Activated CD4-positive, alpha-beta T cell treated with anti-CD3 and anti-CD28 coated beads, Interleukin-2, amount 10 ng/mL, durations not matched to agents 24 days and 14 days (primary cell): ENCODE results near the gene EIF3F. TPM values are rescaled to one million over a fixed set of nuclear protein-coding genes. Genes with fewer than 3 reads are reported as not detected.
A peak's percentile ranks its signal among the peaks of the same experiment; 100 is the strongest.

Source experiments
- DNase-seq: peaks from one replicate; pipeline ENCODE4 v3.0.0; 2022
- H3K27ac Mint-ChIP-seq: one replicate; pipeline ENCODE4 v1.8.0; 2022; ENCODE audit warnings: mild to moderate bottlenecking, mixed read lengths
- H3K27me3 Mint-ChIP-seq: one replicate; pipeline ENCODE4 v1.8.0; 2022; ENCODE audit warnings: mixed read lengths
- H3K36me3 Mint-ChIP-seq: one replicate; pipeline ENCODE4 v1.8.0; 2022; ENCODE audit warnings: low read depth, mild to moderate bottlenecking, mixed read lengths
- H3K4me1 Mint-ChIP-seq: one replicate; pipeline ENCODE4 v1.8.0; 2021; ENCODE audit warnings: mixed read lengths
- H3K4me3 Mint-ChIP-seq: one replicate; pipeline ENCODE4 v1.8.0; 2022; ENCODE audit warnings: mild to moderate bottlenecking, moderate library complexity, mixed read lengths
- H3K9me3 Mint-ChIP-seq: one replicate; pipeline ENCODE4 v1.8.0; 2021; ENCODE audit warnings: mixed read lengths
- intact Hi-C: fragments of 100-400 bp; cut with micrococcal nuclease; formaldehyde crosslinking; loops from one replicate; pipeline ENCODE4 v1.15.1; 2023
- total RNA-seq: library from RNA; stranded (reverse); gene quantifications from 2 replicates; pipeline ENCODE4 v1.2.3, GENCODE V29; 2022

The EIF3F gene
- total RNA-seq, 1 donor from 2014 or later: 226 TPM

DNA sequence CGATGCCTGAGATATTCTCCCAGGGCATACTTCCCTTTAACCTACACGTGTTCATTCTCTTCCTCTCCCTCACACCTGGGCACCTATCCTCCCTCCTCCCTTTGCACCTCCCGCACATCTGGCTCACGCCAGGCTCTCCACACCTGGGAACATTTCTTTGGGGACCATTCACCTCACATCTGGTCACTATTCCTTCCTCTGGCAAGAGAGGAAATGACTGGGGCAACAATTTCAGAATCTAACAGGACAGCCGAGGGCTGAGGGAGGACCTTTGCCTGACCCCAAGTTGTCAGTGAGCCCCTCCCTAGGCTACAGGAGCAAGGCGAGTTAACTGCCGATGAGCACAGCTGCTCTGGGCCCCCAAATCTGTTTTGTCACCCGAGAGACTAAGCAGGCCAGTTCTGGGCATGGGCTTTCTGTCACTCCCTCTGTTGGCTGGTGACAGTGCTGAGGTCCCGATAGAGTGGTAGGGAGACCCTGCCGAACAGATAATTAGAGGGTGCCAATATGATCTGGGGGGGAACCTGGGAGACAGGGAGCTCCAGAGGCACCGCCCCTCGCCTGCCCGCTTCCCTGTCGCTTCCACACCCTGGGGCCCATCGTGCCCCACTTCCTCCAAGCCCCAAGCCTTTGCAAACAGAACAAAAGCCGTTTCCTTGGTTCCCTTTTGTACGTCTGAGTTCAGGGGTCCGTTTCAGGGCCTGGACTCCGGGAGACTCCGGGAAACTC lies 45.6 kb downstream of the EIF3F start:
- Mint-ChIP-seq H3K36me3 (no peaks in the 10 kb centered on the region), H3K4me1 (peaks cover 4% of the 10 kb centered on the region), H3K4me3 (no peak overlapping the region), H3K27ac (no peak overlapping the region), H3K9me3 (no peaks in the 10 kb centered on the region), H3K27me3 (peaks cover 13% of the 10 kb centered on the region)
- no peak for DNase-seq
- intact Hi-C loops: loop anchor here (1.0 to 2.0 kb wide), 2 partner anchors 26 to 67 kb away; no protein-coding TSS in a partner anchor

DNA sequence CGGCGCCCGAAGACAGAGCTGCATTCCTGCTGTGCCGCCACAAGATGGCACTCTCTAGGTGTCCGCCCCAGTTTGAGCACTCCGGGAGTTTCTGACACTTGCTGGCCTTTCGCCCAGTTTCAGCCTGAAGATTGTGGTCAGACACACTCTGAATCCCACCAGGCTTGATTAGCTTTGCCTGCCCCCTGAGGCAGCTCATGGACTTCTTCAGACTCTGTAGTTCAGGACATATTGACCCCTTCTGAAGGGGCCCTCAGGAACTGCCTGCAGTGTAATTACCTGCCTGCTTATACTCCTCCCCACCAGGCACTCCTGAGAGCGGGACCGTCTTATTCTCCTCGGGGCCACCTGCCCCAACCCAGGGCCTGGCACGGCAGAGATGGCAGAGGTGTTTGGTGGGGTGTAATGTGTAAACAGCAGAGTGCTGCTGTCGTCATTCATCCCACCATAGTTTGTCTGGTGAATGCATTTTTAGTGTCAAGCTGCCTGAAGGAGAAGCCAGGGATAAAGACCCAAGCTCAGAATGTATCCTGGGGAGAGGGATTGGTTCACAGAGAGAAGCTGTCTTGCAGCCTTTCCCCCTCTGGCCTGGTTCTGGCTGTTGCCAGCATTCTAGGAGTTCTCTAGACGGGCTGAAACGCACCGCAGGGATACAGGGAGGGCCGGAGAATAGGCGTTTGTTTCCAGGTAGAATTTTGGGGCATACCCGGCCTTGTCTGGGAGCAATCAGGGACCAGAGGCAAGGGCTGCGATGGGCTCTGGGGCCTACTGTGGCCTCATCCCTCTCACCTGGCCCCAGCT lies 46.4 kb downstream of the EIF3F start:
- no peak overlapping the region for H3K27ac Mint-ChIP-seq
- no peak overlapping the region for H3K4me3 Mint-ChIP-seq
- H3K27me3 Mint-ChIP-seq: peaks cover 8% of the 10 kb centered on the region
- peak; percentile 83 for DNase-seq
- intact Hi-C loops: loop anchor here (1.0 to 2.0 kb wide), 2 partner anchors 27 to 66 kb away; no protein-coding TSS in a partner anchor
- H3K9me3 Mint-ChIP-seq: no peaks in the 10 kb centered on the region
- no peaks in the 10 kb centered on the region for H3K36me3 Mint-ChIP-seq
- peaks cover 4% of the 10 kb centered on the region for H3K4me1 Mint-ChIP-seq

- Mint-ChIP-seq H3K4me1 (peaks cover 4% of the 10 kb centered on the region), H3K9me3 (no peaks in the 10 kb centered on the region)
Observed at GRCh38 chr11:8034106-8034585, 47.0 kb downstream of the EIF3F start.

GRCh38 chr11:8034604-8035190 lies 47.6 kb downstream of the EIF3F start:
- no peaks in the 10 kb centered on the region for H3K9me3 Mint-ChIP-seq
- no peaks in the 10 kb centered on the region for H3K36me3 Mint-ChIP-seq
- peaks cover 4% of the 10 kb centered on the region for H3K4me1 Mint-ChIP-seq
- intact Hi-C loops: no loop called here
- no peak overlapping the region for H3K27ac Mint-ChIP-seq
- DNase-seq: no peak
- no peak overlapping the region for H3K4me3 Mint-ChIP-seq
- H3K27me3 Mint-ChIP-seq: peaks cover 7% of the 10 kb centered on the region

More at GRCh38 chr11:8034106-8034585, 47.0 kb downstream of the EIF3F start:
- no peak for DNase-seq
- Mint-ChIP-seq H3K36me3 (no peaks in the 10 kb centered on the region), H3K27me3 (peaks cover 8% of the 10 kb centered on the region), H3K4me3 (no peak overlapping the region), H3K27ac (no peak overlapping the region)
- intact Hi-C loops: no loop called here

GRCh38 chr11:8035200-8035855 lies 48.2 kb downstream of the EIF3F start:
- Mint-ChIP-seq H3K4me3 (no peak overlapping the region), H3K27me3 (peaks cover 4% of the 10 kb centered on the region), H3K27ac (no peak overlapping the region), H3K4me1 (peaks cover 4% of the 10 kb centered on the region), H3K9me3 (no peaks in the 10 kb centered on the region), H3K36me3 (no peaks in the 10 kb centered on the region)
- DNase-seq: no peak
- intact Hi-C loops: no loop called here

- Mint-ChIP-seq H3K9me3 (no peaks in the 10 kb centered on the region), H3K27ac (no peak overlapping the region), H3K4me3 (no peak overlapping the region), H3K36me3 (no peaks in the 10 kb centered on the region), H3K4me1 (peaks cover 4% of the 10 kb centered on the region), H3K27me3 (peaks cover 4% of the 10 kb centered on the region)
- no peak for DNase-seq
- intact Hi-C loops: no loop called here
Observed at GRCh38 chr11:8036002-8036802, 49.1 kb downstream of the EIF3F start.

- H3K36me3 Mint-ChIP-seq: no peaks in the 10 kb centered on the region
- H3K4me1 Mint-ChIP-seq: peaks cover 4% of the 10 kb centered on the region
- H3K4me3 Mint-ChIP-seq: no peak overlapping the region
- H3K27me3 Mint-ChIP-seq: peaks cover 4% of the 10 kb centered on the region
- DNase-seq: no peak
- H3K27ac Mint-ChIP-seq: no peak overlapping the region
- H3K9me3 Mint-ChIP-seq: no peaks in the 10 kb centered on the region
- intact Hi-C loops: no loop called here
Observed at GRCh38 chr11:8036986-8037385, 49.8 kb downstream of the EIF3F start.

DNA sequence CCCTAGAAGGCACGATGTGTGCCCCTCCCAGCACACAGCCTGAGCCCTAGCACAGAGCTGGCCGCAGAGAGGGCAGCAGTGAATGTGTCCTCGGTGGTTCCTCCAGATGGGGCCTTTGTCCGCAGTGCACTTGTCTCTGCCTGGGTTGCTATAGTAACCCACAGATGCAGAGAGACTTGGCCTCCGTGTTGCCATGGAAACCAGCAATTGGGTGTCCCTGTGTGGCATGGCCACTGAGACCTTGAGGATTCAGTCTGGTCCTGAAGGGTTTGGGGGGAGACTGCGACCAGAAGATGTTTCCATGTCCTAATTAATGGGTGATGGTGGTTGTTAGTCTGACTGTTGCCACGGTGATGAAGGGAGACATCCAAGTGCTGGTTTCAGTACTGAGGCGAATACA lies 51.3 kb downstream of the EIF3F start:
- Mint-ChIP-seq H3K36me3 (no peaks in the 10 kb centered on the region), H3K4me1 (no peaks in the 10 kb centered on the region), H3K9me3 (no peaks in the 10 kb centered on the region), H3K4me3 (no peak overlapping the region), H3K27ac (no peak overlapping the region), H3K27me3 (peaks cover 6% of the 10 kb centered on the region)
- intact Hi-C loops: no loop called here
- DNase-seq: no peak

DNA sequence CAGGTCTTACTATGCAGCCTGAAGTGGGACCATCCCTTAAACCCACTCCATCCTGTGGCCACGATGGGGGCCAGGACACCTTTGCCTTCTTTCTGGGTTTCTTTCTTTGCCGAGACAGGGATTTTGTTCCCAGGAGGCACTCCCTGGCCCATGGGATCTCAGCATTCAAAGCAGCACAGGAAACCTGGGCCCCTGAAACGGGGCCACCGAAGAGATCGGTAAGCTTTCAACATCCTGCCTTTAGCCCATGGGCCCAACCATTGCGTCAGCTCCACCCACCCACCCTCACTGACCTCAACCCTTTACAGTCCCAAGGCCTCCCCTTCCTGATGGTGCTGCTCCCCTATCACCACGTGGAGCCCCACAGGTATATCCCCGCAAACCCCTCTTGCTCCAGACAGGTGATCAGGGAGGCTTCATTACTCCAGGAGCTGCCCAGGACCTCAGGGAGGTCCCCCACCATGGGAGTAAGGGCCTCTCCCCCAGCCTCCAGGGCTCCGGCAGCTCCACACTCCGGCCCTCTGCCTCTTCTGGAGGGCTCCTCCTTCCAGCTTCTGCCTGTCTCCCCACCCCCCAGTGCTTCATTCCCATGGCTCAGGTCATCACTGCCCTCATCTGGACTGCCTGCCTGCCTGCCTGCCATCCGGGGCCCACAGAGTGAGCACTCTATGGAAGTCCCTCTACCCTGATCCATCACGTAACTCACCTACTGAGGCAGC lies 51.8 kb downstream of the EIF3F start:
- intact Hi-C loops: no loop called here
- Mint-ChIP-seq H3K4me1 (no peaks in the 10 kb centered on the region), H3K27ac (no peak overlapping the region), H3K36me3 (no peaks in the 10 kb centered on the region), H3K27me3 (peaks cover 6% of the 10 kb centered on the region), H3K4me3 (no peak overlapping the region), H3K9me3 (no peaks in the 10 kb centered on the region)
- DNase-seq: no peak

DNA sequence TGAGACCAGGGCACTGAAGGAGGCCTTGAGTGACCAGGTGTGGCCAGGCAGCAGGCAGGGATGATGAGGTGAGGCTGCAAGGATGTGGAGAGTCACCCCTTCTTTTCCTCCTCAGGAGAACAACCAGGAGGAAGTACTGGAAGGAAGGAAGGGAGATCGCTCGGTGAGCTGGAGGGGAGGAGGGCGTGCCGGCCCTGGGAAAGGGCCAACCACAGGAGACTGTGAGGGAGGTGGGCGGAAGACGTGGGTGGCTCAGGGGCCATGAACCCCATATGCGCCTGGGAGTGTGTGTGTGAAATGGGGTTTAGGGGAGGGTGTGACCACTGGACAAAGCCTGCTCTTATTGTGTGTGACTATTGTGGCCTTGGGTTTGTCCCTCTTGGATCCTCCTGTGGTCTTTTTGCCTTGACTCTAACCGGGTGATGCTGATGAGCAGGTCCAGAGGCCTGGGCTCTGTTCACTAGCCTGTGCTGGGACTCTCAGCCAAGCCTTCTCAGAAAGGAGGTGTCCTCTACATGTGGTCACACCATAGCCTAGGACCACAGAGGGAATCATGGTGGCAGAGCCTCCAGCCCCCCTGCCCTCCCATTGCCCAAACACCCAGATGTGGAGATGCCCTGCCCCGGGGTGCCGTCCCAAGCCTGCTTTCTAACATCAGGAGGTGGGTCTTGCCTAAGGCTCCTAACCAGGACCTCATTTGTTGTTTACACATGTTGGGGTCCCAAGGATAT lies 52.6 kb downstream of the EIF3F start:
- Mint-ChIP-seq H3K36me3 (no peaks in the 10 kb centered on the region), H3K4me1 (no peaks in the 10 kb centered on the region), H3K4me3 (no peak overlapping the region), H3K9me3 (no peaks in the 10 kb centered on the region), H3K27ac (no peak overlapping the region), H3K27me3 (peaks cover 10% of the 10 kb centered on the region)
- intact Hi-C loops: no loop called here
- no peak for DNase-seq

DNA sequence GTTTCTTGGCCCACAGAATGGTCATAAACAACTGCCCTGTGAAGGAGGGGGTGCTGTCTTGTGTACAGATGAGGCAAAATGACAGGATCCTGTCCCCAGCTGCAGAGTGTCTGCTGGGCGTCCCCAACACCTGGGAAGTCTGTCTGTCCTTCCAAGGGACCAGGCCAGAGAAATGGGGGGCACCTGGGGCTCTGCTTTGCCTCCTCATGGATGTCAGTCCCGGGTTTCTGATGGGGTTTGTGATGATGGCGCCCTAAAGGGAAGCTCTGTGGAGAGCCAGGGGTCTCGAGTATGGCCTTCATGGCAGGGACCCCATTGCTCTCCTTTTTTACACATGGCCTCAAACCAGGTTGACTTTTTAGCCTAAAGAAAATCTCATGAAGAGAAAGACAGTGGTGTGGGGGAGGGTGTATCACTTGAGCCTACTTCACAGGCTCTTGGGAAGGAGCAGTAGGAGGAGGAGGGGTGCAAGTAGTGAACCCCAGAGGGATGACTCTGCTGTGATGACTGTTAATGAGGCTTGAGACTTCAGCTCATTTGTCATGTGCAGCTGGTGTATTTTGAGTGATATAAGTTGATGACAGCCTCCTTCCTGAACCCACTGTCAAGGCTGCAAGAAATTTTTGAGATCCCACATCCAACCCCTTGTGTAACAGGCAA lies 53.3 kb downstream of the EIF3F start:
- DNase-seq: no peak
- H3K4me3 Mint-ChIP-seq: no peak overlapping the region
- H3K9me3 Mint-ChIP-seq: no peaks in the 10 kb centered on the region
- intact Hi-C loops: no loop called here
- peaks cover 15% of the 10 kb centered on the region for H3K27me3 Mint-ChIP-seq
- no peaks in the 10 kb centered on the region for H3K4me1 Mint-ChIP-seq
- no peak overlapping the region for H3K27ac Mint-ChIP-seq
- no peaks in the 10 kb centered on the region for H3K36me3 Mint-ChIP-seq

- Mint-ChIP-seq H3K4me1 (no peaks in the 10 kb centered on the region), H3K9me3 (no peaks in the 10 kb centered on the region), H3K36me3 (no peaks in the 10 kb centered on the region), H3K4me3 (no peak overlapping the region), H3K27ac (no peak overlapping the region), H3K27me3 (peaks cover 18% of the 10 kb centered on the region)
- no peak for DNase-seq
- intact Hi-C loops: no loop called here
Observed at GRCh38 chr11:8040921-8041285, 53.8 kb downstream of the EIF3F start.
